ENCODE data around the gene TFB2M. TPM values are rescaled to one million over a fixed set of nuclear protein-coding genes. Genes with fewer than 3 reads are reported as not detected.

Gene TFB2M
- total and polyA plus RNA-seq, 10 of the 15 experiments (the other 5 are each of a cell fraction or from before 2014, with no cell fraction given), result 25.2 to 66.0 (median 36.1) TPM

- TF ChIP-seq, protein P1, sequence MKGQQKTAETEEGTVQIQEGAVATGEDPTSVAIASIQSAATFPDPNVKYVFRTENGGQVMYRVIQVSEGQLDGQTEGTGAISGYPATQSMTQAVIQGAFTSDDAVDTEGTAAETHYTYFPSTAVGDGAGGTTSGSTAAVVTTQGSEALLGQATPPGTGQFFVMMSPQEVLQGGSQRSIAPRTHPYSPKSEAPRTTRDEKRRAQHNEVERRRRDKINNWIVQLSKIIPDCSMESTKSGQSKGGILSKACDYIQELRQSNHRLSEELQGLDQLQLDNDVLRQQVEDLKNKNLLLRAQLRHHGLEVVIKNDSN (IDR thresholded peaks at IDR 0.05; ENCODE audit: borderline replicate concordance, extremely low read length, insufficient read depth, low read depth, low read length), result no peak
- TF ChIP-seq JUND (IDR thresholded peaks at IDR 0.05; ENCODE audit: low read depth, low read length), result no peak
- no peak for TF ChIP-seq SMAD1 (IDR thresholded peaks at IDR 0.05; ENCODE audit: low read depth, partially characterized antibody)
- TF ChIP-seq NR2C1 (IDR thresholded peaks at IDR 0.05), result no peak
- no peak for TF ChIP-seq CBX5 (IDR thresholded peaks at IDR 0.05; ENCODE audit: low read depth)
- TF ChIP-seq HDAC2 (IDR thresholded peaks at IDR 0.05), result no peak
- no peak for TF ChIP-seq NR2F1 (conservative IDR thresholded peaks at IDR 0.05)
- peak; percentile 62 for TF ChIP-seq RELA (IDR thresholded peaks at IDR 0.05; ENCODE audit: borderline replicate concordance, partially characterized antibody)
- TF ChIP-seq HCFC1 (IDR thresholded peaks at IDR 0.05; ENCODE audit: low read length), result no peak
- TF ChIP-seq MEF2B (IDR thresholded peaks at IDR 0.05; ENCODE audit: partially characterized antibody, poor library complexity, severe bottlenecking), result no peak
- TF ChIP-seq SMC3 (IDR thresholded peaks at IDR 0.05; ENCODE audit: borderline replicate concordance, low read length), result no peak
- no peak for TF ChIP-seq ESRRA (IDR thresholded peaks at IDR 0.05; ENCODE audit: low read length)
- TF ChIP-seq WRNIP1 (IDR thresholded peaks at IDR 0.05; ENCODE audit: borderline replicate concordance, low read depth, low read length), result no peak
- TF ChIP-seq SRF (IDR thresholded peaks at IDR 0.05; ENCODE audit: low read depth in 2 of 2, low read length in 2 of 2), result no peak
- TF ChIP-seq ZNF687 (IDR thresholded peaks at IDR 0.05), result no peak
- no peak for TF ChIP-seq RAD21 (IDR thresholded peaks at IDR 0.05; ENCODE audit: insufficient read depth, low read depth, low read length)
- no peak for TF ChIP-seq ELK1 (IDR thresholded peaks at IDR 0.05; ENCODE audit: low read depth, low read length)
- no peak for TF ChIP-seq NRF1 (conservative IDR thresholded peaks at IDR 0.05; ENCODE audit: low read depth, low read length)
- peak; percentile 58; the same call in 1 of the 2 replicates for TF ChIP-seq CREM (IDR thresholded peaks at IDR 0.05; ENCODE audit: low read depth)
- no peak for TF ChIP-seq PAX5 (IDR thresholded peaks at IDR 0.05; ENCODE audit: borderline replicate concordance, low read depth, low read length)
- TF ChIP-seq ETV6 (conservative IDR thresholded peaks at IDR 0.05 in 1 of 2, IDR thresholded peaks at IDR 0.05 in 1 of 2; ENCODE audit: borderline replicate concordance in 1 of 2, low read depth in 1 of 2), result no peak
- TF ChIP-seq, protein P2, sequence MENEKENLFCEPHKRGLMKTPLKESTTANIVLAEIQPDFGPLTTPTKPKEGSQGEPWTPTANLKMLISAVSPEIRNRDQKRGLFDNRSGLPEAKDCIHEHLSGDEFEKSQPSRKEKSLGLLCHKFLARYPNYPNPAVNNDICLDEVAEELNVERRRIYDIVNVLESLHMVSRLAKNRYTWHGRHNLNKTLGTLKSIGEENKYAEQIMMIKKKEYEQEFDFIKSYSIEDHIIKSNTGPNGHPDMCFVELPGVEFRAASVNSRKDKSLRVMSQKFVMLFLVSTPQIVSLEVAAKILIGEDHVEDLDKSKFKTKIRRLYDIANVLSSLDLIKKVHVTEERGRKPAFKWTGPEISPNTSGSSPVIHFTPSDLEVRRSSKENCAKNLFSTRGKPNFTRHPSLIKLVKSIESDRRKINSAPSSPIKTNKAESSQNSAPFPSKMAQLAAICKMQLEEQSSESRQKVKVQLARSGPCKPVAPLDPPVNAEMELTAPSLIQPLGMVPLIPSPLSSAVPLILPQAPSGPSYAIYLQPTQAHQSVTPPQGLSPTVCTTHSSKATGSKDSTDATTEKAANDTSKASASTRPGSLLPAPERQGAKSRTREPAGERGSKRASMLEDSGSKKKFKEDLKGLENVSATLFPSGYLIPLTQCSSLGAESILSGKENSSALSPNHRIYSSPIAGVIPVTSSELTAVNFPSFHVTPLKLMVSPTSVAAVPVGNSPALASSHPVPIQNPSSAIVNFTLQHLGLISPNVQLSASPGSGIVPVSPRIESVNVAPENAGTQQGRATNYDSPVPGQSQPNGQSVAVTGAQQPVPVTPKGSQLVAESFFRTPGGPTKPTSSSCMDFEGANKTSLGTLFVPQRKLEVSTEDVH (IDR thresholded peaks at IDR 0.05; ENCODE audit: low read depth, partially characterized antibody), result no peak
Observed at GRCh38 chr1:246591504-246591903, 25.4 kb upstream of the TFB2M start (continued).
